ENCODE measurements around the gene POLR2C.

POLR2C gene

GRCh38 chr16:57474671-57475661, 12.5 kb downstream of the POLR2C start:
- no peak for DNase-seq (ENCODE audit: low read depth)
- TF ChIP-seq CTCF (conservative IDR thresholded peaks at IDR 0.05; ENCODE audit: low read length) = no peak
- no peak overlapping the region for H3K4me3 ChIP-seq (ENCODE audit: low read length)

GRCh38 chr16:57475711-57476339, 13.3 kb downstream of the POLR2C start:
- no peak overlapping the region for H3K4me3 ChIP-seq (ENCODE audit: low read length)
- no peak for DNase-seq (ENCODE audit: low read depth)

GRCh38 chr16:57476546-57477410, 14.3 kb downstream of the POLR2C start:
- H3K4me3 ChIP-seq (ENCODE audit: low read length) = no peak overlapping the region
- TF ChIP-seq CTCF (conservative IDR thresholded peaks at IDR 0.05; ENCODE audit: low read length) = no peak
- no peak for DNase-seq (ENCODE audit: low read depth)

More at GRCh38 chr16:57475711-57476339, 13.3 kb downstream of the POLR2C start:
- TF ChIP-seq CTCF (conservative IDR thresholded peaks at IDR 0.05; ENCODE audit: low read length) = no peak; the same call in 1 of the 2 replicates

GRCh38 chr16:57477531-57478202, 15.2 kb downstream of the POLR2C start:
- no peak for TF ChIP-seq CTCF (conservative IDR thresholded peaks at IDR 0.05; ENCODE audit: low read length)
- DNase-seq (ENCODE audit: low read depth) = no peak
- no peak overlapping the region for H3K4me3 ChIP-seq (ENCODE audit: low read length)

GRCh38 chr16:57478396-57479204, 16.1 kb downstream of the POLR2C start:
- H3K4me3 ChIP-seq (ENCODE audit: low read length) = peak overlapping the region; percentile 58
- no peak for TF ChIP-seq CTCF (conservative IDR thresholded peaks at IDR 0.05; ENCODE audit: low read length)
- no peak for DNase-seq (ENCODE audit: low read depth)
